Stimulated activated CD8-positive, alpha-beta memory T cell treated with anti-CD3 and anti-CD28 coated beads, Interleukin-12 subunit alpha, Interleukin-12 subunit beta, amount 100 ng/mL, for 24 hours (primary cell): ENCODE measurements around the gene THBS4.

Source experiments
- DNase-seq: peaks from one replicate; pipeline ENCODE4 v3.0.0-alpha.2; 2020; ENCODE audit errors: extremely low read depth

Gene THBS4

GRCh38 chr5:80116465-80116864 lies 81.3 kb downstream of the THBS4 start:
- DNase-seq, result no peak

- DNase-seq, result no peak
Measured at GRCh38 chr5:80117446-80117845, 82.3 kb downstream of the THBS4 start.

- DNase-seq, result no peak
Measured at GRCh38 chr5:80119372-80119771, 84.2 kb downstream of the THBS4 start.

- no peak for DNase-seq
Measured at GRCh38 chr5:80122579-80122978, 87.4 kb downstream of the THBS4 start.

GRCh38 chr5:80124121-80124918 lies 89.2 kb downstream of the THBS4 start:
- no peak for DNase-seq

GRCh38 chr5:80125022-80125961 lies 90.1 kb downstream of the THBS4 start:
- no peak for DNase-seq

- DNase-seq, result no peak
Measured at GRCh38 chr5:80125962-80126480, 90.9 kb downstream of the THBS4 start.

- no peak for DNase-seq
Measured at GRCh38 chr5:80127116-80127552, 92.0 kb downstream of the THBS4 start.

- DNase-seq, result no peak
Measured at GRCh38 chr5:80128141-80128540, 93.0 kb downstream of the THBS4 start.

- DNase-seq, result no peak
Measured at GRCh38 chr5:80129146-80129545, 94.0 kb downstream of the THBS4 start.
